Mucosa of rectum (tissue), 2 donors: Measurements from ENCODE around the gene CHCHD6.

Experiments used
- H3K27ac ChIP-seq, 2 donors: one replicate each; pipeline ENCODE4 v1.7.0; 2013; ENCODE audit warnings: inconsistent platforms in 2 of 2, low read depth in 2 of 2, low read length in 2 of 2
- H3K27me3 ChIP-seq, 2 donors: one replicate each; pipeline ENCODE4 v1.7.0; 2013; ENCODE audit warnings: low read length in 2 of 2; ENCODE audit not compliant: control insufficient read depth in 2 of 2, insufficient read depth in 2 of 2
- H3K36me3 ChIP-seq, 2 donors: one replicate each; pipeline ENCODE4 v1.7.0; 2013; ENCODE audit warnings: low read length in 2 of 2; ENCODE audit not compliant: control insufficient read depth in 2 of 2, insufficient read depth in 2 of 2
- H3K4me1 ChIP-seq, 2 donors: one replicate each; pipeline ENCODE4 v1.7.0; 2013; ENCODE audit warnings: low read length in 2 of 2, mild to moderate bottlenecking in 1 of 2; ENCODE audit not compliant: control insufficient read depth in 2 of 2, insufficient read depth in 2 of 2
- H3K4me3 ChIP-seq, 2 donors: one replicate each; pipeline ENCODE4 v1.7.0; 2013; ENCODE audit warnings: low read length in 2 of 2
- H3K9ac ChIP-seq, 2 donors: one replicate each; pipeline ENCODE4 v1.7.0; 2013; ENCODE audit warnings: low read length in 2 of 2, low read depth in 1 of 2, mild to moderate bottlenecking in 1 of 2
- H3K9me3 ChIP-seq, 2 donors: one replicate each; pipeline ENCODE4 v1.7.0; 2013; ENCODE audit warnings: low read length in 2 of 2; ENCODE audit not compliant: control insufficient read depth in 2 of 2
- donor health status: healthy.
- donor health status: Normal muscosa, but diverticular disease.

Gene CHCHD6

GRCh38 chr3:126816986-126817777 is 113.1 kb downstream of the CHCHD6 start:
- H3K4me3 ChIP-seq, result no peak overlapping the region
- no peaks in the 10 kb centered on the region for H3K36me3 ChIP-seq
- H3K4me1 ChIP-seq, result no peaks in the 10 kb centered on the region
- no peaks in the 10 kb centered on the region for H3K27me3 ChIP-seq
- no peak overlapping the region for H3K9ac ChIP-seq
- H3K27ac ChIP-seq, result no peak overlapping the region
- no peaks in the 10 kb centered on the region for H3K9me3 ChIP-seq

GRCh38 chr3:126817781-126818180 is 113.7 kb downstream of the CHCHD6 start:
- no peak overlapping the region for H3K9ac ChIP-seq
- no peaks in the 10 kb centered on the region for H3K36me3 ChIP-seq
- H3K9me3 ChIP-seq, result no peaks in the 10 kb centered on the region
- no peaks in the 10 kb centered on the region for H3K4me1 ChIP-seq
- H3K27ac ChIP-seq, result no peak overlapping the region
- no peaks in the 10 kb centered on the region for H3K27me3 ChIP-seq
- no peak overlapping the region for H3K4me3 ChIP-seq

- no peaks in the 10 kb centered on the region for H3K36me3 ChIP-seq
These were observed 114.5 kb downstream of the CHCHD6 start for GRCh38 chr3:126818400-126819095.

GRCh38 chr3:126826693-126827092 is 122.7 kb downstream of the CHCHD6 start:
- no peaks in the 10 kb centered on the region for H3K9me3 ChIP-seq
- no peak overlapping the region for H3K4me3 ChIP-seq
- H3K36me3 ChIP-seq, result no peaks in the 10 kb centered on the region
- no peak overlapping the region for H3K27ac ChIP-seq
- no peaks in the 10 kb centered on the region for H3K4me1 ChIP-seq
- H3K9ac ChIP-seq, result no peak overlapping the region
- H3K27me3 ChIP-seq, result no peaks in the 10 kb centered on the region

More at GRCh38 chr3:126818400-126819095, 114.5 kb downstream of the CHCHD6 start:
- no peaks in the 10 kb centered on the region for H3K4me1 ChIP-seq
- no peak overlapping the region for H3K9ac ChIP-seq
- no peak overlapping the region for H3K27ac ChIP-seq
- no peaks in the 10 kb centered on the region for H3K27me3 ChIP-seq
- H3K4me3 ChIP-seq, result no peak overlapping the region
- H3K9me3 ChIP-seq, result no peaks in the 10 kb centered on the region

GRCh38 chr3:126827121-126827520 is 123.1 kb downstream of the CHCHD6 start:
- Histone ChIP-seq H3K27me3 (no peaks in the 10 kb centered on the region), H3K4me1 (no peaks in the 10 kb centered on the region), H3K9me3 (no peaks in the 10 kb centered on the region), H3K36me3 (no peaks in the 10 kb centered on the region), H3K9ac (no peak overlapping the region), H3K4me3 (no peak overlapping the region), H3K27ac (no peak overlapping the region)

GRCh38 chr3:126828306-126828705 is 124.3 kb downstream of the CHCHD6 start:
- Histone ChIP-seq H3K4me3 (no peak overlapping the region), H3K9ac (no peak overlapping the region), H3K27me3 (no peaks in the 10 kb centered on the region), H3K9me3 (no peaks in the 10 kb centered on the region), H3K27ac (no peak overlapping the region), H3K36me3 (no peaks in the 10 kb centered on the region), H3K4me1 (no peaks in the 10 kb centered on the region)

GRCh38 chr3:126832933-126833332 is 128.9 kb downstream of the CHCHD6 start:
- no peaks in the 10 kb centered on the region for H3K9me3 ChIP-seq
- H3K36me3 ChIP-seq, result no peaks in the 10 kb centered on the region
- no peak overlapping the region for H3K27ac ChIP-seq
- H3K9ac ChIP-seq, result no peak overlapping the region
- no peaks in the 10 kb centered on the region for H3K27me3 ChIP-seq
- no peak overlapping the region for H3K4me3 ChIP-seq
- no peaks in the 10 kb centered on the region for H3K4me1 ChIP-seq

GRCh38 chr3:126834596-126835471 is 130.8 kb downstream of the CHCHD6 start:
- no peaks in the 10 kb centered on the region for H3K27me3 ChIP-seq
- no peaks in the 10 kb centered on the region for H3K9me3 ChIP-seq
- no peak overlapping the region for H3K9ac ChIP-seq
- H3K27ac ChIP-seq, result no peak overlapping the region
- no peak overlapping the region for H3K4me3 ChIP-seq
- no peaks in the 10 kb centered on the region for H3K4me1 ChIP-seq
- H3K36me3 ChIP-seq, result no peaks in the 10 kb centered on the region

- H3K9ac ChIP-seq, result no peak overlapping the region
- H3K4me3 ChIP-seq, result no peak overlapping the region
- no peaks in the 10 kb centered on the region for H3K9me3 ChIP-seq
- no peak overlapping the region for H3K27ac ChIP-seq
- no peaks in the 10 kb centered on the region for H3K4me1 ChIP-seq
- H3K27me3 ChIP-seq, result no peaks in the 10 kb centered on the region
- no peaks in the 10 kb centered on the region for H3K36me3 ChIP-seq
These were observed 131.6 kb downstream of the CHCHD6 start for GRCh38 chr3:126835472-126836219.
